HG03139 (cell line): Measurements from ENCODE around the gene FMNL2.

Experiments
- ATAC-seq: cut with Tn5 transposase; IDR thresholded peaks from one replicate; pipeline ENCODE4 v1.9.1; 2021; ENCODE audit not compliant: unreplicated experiment

FMNL2 gene

GRCh38 chr2:152444448-152444847 is 109.5 kb downstream of the FMNL2 start:
- ATAC-seq, result no peak

GRCh38 chr2:152445375-152445774 is 110.4 kb downstream of the FMNL2 start:
- ATAC-seq, result no peak

- ATAC-seq, result no peak
These were observed 110.8 kb downstream of the FMNL2 start for GRCh38 chr2:152445791-152446201.

GRCh38 chr2:152446213-152446612 is 111.2 kb downstream of the FMNL2 start:
- ATAC-seq, result no peak

GRCh38 chr2:152447897-152448296 is 112.9 kb downstream of the FMNL2 start:
- no peak for ATAC-seq

DNA sequence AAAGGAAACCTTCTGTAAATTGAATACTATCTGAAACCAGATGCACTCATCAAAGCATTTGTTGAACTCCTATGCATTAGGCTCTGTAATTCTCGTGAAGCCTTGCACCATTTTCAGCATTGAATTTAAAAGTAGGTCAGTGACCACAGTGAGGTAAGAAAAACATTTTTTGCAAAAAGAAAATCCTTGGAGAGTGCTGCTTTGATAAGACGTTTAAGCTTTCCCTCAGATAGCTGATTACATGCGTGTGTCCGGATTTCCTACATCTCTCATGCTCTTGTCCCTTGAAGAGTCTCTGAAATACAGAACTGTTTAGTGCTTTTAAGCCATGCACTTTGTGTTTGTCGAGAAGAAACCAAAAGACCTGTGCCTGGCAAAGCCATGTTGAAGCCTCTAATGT is 113.6 kb downstream of the FMNL2 start:
- no peak for ATAC-seq

DNA sequence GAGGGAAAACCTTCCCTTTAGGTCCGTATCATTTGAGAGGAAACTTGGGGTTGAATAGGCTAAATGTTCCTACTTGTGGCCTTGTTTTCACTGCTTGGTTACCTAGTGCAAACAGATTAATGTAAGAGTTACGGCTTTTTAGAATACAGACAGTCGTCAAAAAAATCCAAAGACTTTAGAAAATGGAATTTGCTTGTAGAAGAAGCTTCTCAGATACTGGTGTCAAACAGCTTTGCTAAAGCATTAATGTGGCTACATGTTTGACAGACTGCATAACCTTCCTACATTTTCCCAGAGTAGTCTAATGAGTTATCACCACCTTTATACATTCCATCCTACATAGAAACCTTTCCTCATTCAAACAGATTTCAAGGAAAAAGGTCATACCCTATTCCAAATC is 114.6 kb downstream of the FMNL2 start:
- ATAC-seq, result no peak

- no peak for ATAC-seq
These were observed 115.2 kb downstream of the FMNL2 start for GRCh38 chr2:152450176-152450575.

GRCh38 chr2:152452256-152452973 is 117.4 kb downstream of the FMNL2 start:
- no peak for ATAC-seq

DNA sequence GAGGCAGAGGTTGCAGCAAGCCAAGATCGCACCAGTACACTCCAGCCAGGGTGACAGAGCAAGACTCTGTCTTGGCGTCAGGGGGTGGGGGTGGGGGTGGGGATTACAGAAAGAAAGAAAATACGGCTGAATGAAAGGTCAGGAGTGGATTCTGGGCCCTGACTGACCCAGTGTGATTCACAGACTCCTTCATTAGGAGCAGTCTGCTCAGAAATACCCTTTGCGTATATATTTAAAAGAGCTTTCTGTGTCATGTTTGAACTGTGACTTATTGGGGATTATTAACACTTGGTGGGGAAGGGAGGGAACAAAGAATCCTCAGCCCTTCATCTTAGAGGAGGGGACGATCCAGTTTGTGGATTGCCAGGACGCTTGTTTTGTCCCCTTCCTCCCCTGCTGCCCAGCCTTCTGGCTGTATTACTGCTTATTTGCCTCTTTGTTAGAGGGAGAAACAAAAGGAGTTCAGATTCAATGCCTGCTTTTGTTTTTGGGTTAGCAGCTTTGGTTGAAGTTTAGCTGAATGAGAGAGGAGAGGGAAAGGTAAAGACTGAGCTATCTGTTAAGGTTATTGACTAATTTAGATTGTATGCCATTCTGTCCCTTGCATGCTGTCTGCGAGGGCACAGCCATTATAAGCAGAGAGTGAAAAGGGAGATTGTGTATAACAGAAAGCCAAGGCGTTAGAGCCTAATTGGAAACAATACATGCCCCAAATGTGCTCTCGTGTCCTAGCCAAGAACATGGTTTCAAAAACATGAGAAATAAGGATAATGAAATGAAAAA is 118.3 kb downstream of the FMNL2 start:
- no peak for ATAC-seq

GRCh38 chr2:152454371-152454770 is 119.4 kb downstream of the FMNL2 start:
- no peak for ATAC-seq

DNA sequence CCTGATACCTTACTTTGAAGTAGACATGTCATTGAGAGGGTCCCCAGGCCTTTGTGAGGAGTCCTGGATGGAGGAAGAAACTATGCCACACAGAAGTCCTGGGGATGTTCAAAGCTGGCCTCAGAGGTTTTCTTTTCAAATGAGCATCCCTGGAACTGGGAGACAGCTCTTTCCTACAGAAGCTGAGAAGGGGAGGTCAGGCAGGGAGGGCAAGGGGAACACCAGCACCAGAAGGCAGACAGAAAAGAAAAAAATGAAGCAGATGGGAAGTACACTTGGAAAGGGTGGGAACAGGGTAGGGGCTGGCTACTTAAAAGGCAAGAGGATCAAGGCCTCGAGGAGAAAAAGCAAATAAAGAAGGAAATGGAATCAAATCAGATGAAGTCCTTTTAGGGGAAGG is 120.0 kb downstream of the FMNL2 start:
- no peak for ATAC-seq

GRCh38 chr2:152455738-152456137 is 120.8 kb downstream of the FMNL2 start:
- no peak for ATAC-seq

- no peak for ATAC-seq
These were observed 121.3 kb downstream of the FMNL2 start for GRCh38 chr2:152456262-152456661.

GRCh38 chr2:152458441-152458940 is 123.5 kb downstream of the FMNL2 start:
- no peak for ATAC-seq

DNA sequence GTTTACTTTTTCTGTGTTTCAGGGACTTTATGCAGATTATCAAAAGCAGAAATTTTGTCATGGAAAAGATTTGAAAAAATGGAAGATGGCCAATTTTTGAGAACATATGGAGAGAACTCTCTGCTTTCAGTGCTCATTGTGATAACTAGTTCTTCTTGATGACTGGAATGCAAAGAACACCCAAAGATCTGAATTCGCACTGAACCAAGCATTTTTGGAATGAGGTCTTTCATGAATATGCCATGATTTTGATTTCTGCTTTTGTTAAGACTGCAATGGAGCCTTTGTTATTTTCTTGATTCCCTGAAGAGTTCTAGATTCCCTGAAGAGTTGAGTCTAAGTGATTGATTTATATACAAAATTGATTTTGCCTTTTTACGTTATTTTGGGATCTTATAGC is 124.1 kb downstream of the FMNL2 start:
- ATAC-seq, result no peak

DNA sequence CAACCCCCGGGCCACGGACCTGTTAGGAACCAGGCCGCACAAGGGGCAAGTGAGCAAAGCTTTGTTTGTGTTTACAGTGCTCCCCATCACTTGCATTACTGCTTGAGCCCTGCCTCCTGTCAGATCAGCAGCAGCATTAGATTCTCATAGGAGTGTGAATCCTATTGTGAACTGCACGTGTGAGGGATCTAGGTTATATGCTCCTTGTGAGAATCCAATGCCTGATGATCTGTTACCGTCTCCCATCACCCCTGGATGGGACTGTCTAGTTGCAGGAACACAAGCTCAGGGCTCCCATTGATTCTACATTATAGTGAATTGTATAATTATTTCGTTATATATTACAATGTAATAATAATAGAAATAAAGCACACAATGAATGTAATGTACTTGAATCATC is 125.6 kb downstream of the FMNL2 start:
- no peak for ATAC-seq

- ATAC-seq, result no peak
These were observed 127.1 kb downstream of the FMNL2 start for GRCh38 chr2:152462120-152462519.

- no peak for ATAC-seq
These were observed 127.8 kb downstream of the FMNL2 start for GRCh38 chr2:152462779-152463178.

GRCh38 chr2:152464851-152465470 is 130.0 kb downstream of the FMNL2 start:
- ATAC-seq, result no peak

GRCh38 chr2:152465541-152465940 is 130.6 kb downstream of the FMNL2 start:
- ATAC-seq, result no peak

DNA sequence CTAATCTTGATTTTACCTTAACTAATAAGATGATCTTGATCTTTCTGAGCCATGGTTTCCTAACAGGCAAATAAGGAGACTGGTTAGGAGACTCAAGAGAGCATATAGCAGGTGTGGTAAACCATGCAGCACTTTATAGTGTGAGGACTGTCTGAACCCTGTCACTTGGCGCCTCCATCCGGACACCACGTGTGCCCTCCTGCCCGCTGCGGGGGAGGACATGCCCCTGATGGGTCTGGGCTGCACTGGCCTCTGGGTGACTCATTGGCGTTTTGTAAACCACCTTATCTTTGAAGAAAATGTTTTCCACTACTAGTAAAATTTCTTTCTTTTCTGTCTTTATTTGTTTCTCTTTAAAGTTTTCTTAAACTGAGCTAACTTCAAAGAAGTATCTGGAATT is 131.1 kb downstream of the FMNL2 start:
- no peak for ATAC-seq
